ENCODE measurements around the gene TFIP11. TPM values are rescaled to one million over a fixed set of nuclear protein-coding genes. Genes with fewer than 3 reads are reported as not detected.

The TFIP11 gene
- total and polyA plus RNA-seq, 10 of the 15 experiments (the other 5 are each of a cell fraction or from before 2014, with no cell fraction given) = 14.2 to 43.3 (median 31.9) TPM

DNA sequence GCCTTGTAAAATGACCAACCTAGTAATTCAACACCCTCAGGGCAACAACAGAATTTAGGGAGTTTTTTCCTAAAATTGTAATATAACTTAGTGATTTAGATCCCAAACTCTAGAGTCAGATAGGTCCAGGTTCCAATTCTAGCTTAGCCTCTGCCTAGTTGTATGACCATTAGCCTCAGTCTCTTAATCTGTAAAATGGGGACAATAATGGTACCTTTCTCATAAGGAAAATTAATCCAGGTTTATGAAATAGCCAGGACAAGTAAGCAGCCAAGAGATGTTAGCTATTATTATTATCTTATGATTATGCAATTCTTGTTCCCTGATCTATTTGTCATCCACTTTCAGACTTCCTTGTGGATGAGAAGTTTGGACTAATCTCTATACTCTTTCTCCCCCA lies 4.1 kb downstream of the TFIP11 start:
- H3K27ac ChIP-seq (ENCODE audit: control insufficient read depth, insufficient read depth) = no peak overlapping the region
- no peaks in the 10 kb centered on the region for H3K27me3 ChIP-seq (replicated peaks in 1 of 2; ENCODE audit: control insufficient read depth in 2 of 2, insufficient read depth in 2 of 2, low read length in 1 of 2)
- peaks cover 4% of the 10 kb centered on the region for H3K4me1 ChIP-seq (ENCODE audit: control insufficient read depth, insufficient read depth, low read length)
- ChIA-PET SMC1A (ENCODE audit: uncharacterized antibody, unreplicated experiment) (interaction anchor here (0.6 kb wide), 1 partner anchor 154 kb away, joined by 3 read pairs; no protein-coding TSS in a partner anchor), RAD21 (ENCODE audit: unreplicated experiment) (no interaction called here), CTCF (no interaction called here), POLR2A (interaction anchor here (0.5 to 1.3 kb wide), 2 partner anchors 10 to 25 kb away, joined by 3 to 5 read pairs; partner anchors contain the start of genes HPS4 and SRRD)
- peaks cover 23% of the 10 kb centered on the region for H3K79me2 ChIP-seq (ENCODE audit: control insufficient read depth, insufficient read depth, low read length)
- in situ Hi-C loops (cut with MboI) = no loop called here
- no peak for ATAC-seq
- peaks cover 13 to 24% of the 10 kb centered on the region in 2 experiments for H3K36me3 ChIP-seq (ENCODE audit: control insufficient read depth in 2 of 2, insufficient read depth in 2 of 2, low read length in 1 of 2)
- no peaks in the 10 kb centered on the region for H4K20me1 ChIP-seq (ENCODE audit: control insufficient read depth, insufficient read depth)
- H3K9me3 ChIP-seq (replicated peaks; ENCODE audit: control insufficient read depth, insufficient read depth, low read length) = no peaks in the 10 kb centered on the region
- no peak overlapping the region for H3K4me2 ChIP-seq (ENCODE audit: control insufficient read depth, insufficient read depth)
- intact Hi-C loops (cut with micrococcal nuclease; ENCODE audit: unreplicated experiment) = no loop called here
- no peak for DNase-seq (ENCODE audit: low read depth, low spot score)
- no peak overlapping the region for H3K4me3 ChIP-seq
- TF ChIP-seq, protein P1, sequence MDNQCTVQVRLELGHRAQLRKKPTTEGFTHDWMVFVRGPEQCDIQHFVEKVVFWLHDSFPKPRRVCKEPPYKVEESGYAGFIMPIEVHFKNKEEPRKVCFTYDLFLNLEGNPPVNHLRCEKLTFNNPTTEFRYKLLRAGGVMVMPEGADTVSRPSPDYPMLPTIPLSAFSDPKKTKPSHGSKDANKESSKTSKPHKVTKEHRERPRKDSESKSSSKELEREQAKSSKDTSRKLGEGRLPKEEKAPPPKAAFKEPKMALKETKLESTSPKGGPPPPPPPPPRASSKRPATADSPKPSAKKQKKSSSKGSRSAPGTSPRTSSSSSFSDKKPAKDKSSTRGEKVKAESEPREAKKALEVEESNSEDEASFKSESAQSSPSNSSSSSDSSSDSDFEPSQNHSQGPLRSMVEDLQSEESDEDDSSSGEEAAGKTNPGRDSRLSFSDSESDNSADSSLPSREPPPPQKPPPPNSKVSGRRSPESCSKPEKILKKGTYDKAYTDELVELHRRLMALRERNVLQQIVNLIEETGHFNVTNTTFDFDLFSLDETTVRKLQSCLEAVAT (IDR thresholded peaks at IDR 0.05) = no peak
- TF ChIP-seq JUND (IDR thresholded peaks at IDR 0.05; ENCODE audit: low read depth, low read length) (no peak), ETV6 (conservative IDR thresholded peaks at IDR 0.05 in 1 of 2, IDR thresholded peaks at IDR 0.05 in 1 of 2; ENCODE audit: borderline replicate concordance in 1 of 2, low read depth in 1 of 2) (no peak)
- TF ChIP-seq, protein P2, sequence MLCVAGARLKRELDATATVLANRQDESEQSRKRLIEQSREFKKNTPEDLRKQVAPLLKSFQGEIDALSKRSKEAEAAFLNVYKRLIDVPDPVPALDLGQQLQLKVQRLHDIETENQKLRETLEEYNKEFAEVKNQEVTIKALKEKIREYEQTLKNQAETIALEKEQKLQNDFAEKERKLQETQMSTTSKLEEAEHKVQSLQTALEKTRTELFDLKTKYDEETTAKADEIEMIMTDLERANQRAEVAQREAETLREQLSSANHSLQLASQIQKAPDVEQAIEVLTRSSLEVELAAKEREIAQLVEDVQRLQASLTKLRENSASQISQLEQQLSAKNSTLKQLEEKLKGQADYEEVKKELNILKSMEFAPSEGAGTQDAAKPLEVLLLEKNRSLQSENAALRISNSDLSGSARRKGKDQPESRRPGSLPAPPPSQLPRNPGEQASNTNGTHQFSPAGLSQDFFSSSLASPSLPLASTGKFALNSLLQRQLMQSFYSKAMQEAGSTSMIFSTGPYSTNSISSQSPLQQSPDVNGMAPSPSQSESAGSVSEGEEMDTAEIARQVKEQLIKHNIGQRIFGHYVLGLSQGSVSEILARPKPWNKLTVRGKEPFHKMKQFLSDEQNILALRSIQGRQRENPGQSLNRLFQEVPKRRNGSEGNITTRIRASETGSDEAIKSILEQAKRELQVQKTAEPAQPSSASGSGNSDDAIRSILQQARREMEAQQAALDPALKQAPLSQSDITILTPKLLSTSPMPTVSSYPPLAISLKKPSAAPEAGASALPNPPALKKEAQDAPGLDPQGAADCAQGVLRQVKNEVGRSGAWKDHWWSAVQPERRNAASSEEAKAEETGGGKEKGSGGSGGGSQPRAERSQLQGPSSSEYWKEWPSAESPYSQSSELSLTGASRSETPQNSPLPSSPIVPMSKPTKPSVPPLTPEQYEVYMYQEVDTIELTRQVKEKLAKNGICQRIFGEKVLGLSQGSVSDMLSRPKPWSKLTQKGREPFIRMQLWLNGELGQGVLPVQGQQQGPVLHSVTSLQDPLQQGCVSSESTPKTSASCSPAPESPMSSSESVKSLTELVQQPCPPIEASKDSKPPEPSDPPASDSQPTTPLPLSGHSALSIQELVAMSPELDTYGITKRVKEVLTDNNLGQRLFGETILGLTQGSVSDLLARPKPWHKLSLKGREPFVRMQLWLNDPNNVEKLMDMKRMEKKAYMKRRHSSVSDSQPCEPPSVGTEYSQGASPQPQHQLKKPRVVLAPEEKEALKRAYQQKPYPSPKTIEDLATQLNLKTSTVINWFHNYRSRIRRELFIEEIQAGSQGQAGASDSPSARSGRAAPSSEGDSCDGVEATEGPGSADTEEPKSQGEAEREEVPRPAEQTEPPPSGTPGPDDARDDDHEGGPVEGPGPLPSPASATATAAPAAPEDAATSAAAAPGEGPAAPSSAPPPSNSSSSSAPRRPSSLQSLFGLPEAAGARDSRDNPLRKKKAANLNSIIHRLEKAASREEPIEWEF (IDR thresholded peaks at IDR 0.05; ENCODE audit: insufficient replicate concordance, low read depth, low read length) = no peak
- FAIRE-seq = no peak
- H3K9ac ChIP-seq (ENCODE audit: control insufficient read depth, insufficient read depth, low read length) = no peak overlapping the region
- H2AFZ ChIP-seq (ENCODE audit: control insufficient read depth, low read depth, low read length) = no peak overlapping the region
- BruUV-seq (replicated peaks) = no TSS peak

Measured in GM12878 (cell line).